ENCODE measurements around the gene ARHGAP15. TPM values are rescaled to one million over a fixed set of nuclear protein-coding genes. Genes with fewer than 3 reads are reported as not detected.

ARHGAP15 gene
- total and polyA plus RNA-seq, 2 experiments from 2014 or later: not detected

- no peaks in the 10 kb centered on the region for H4K20me1 ChIP-seq (ENCODE audit: insufficient read depth)
- WGBS, 2 experiments (ENCODE audit: low coverage in 1 of 2, low lambda C conversion rate in 2 of 2, missing lambda C conversion rate in 2 of 2): 38 to 39% methylated on average over 3 of the region's 3 CpGs
Measured at GRCh38 chr2:143152637-143153036, 23.4 kb downstream of the ARHGAP15 start.

GRCh38 chr2:143155661-143156060, 26.4 kb downstream of the ARHGAP15 start:
- H3F3A ChIP-seq (ENCODE audit: insufficient read depth): no peaks in the 10 kb centered on the region
- in situ Hi-C loops (cut with MboI): no loop called here
- H3K79me2 ChIP-seq (ENCODE audit: insufficient read depth): no peaks in the 10 kb centered on the region
- no peaks in the 10 kb centered on the region for H3K9me3 ChIP-seq (ENCODE audit: low read depth)
- no peak overlapping the region for H3K4me2 ChIP-seq (ENCODE audit: unreplicated experiment)
- H3K27me3 ChIP-seq (replicated peaks; ENCODE audit: insufficient read depth): 0 out of 2 replicates have a peak, but pooled peaks cover 5% of the 10 kb centered on the region
- H3K9me2 ChIP-seq (ENCODE audit: insufficient read depth): no peaks in the 10 kb centered on the region
- no peak overlapping the region for H2AFZ ChIP-seq
- H4K20me1 ChIP-seq (ENCODE audit: insufficient read depth): no peaks in the 10 kb centered on the region
- no peak overlapping the region for H3K9ac ChIP-seq
- TF ChIP-seq EZH2 (IDR thresholded peaks at IDR 0.05; ENCODE audit: insufficient read depth, poor library complexity, severe bottlenecking) (no peak), EZH2phosphoT487 (IDR thresholded peaks at IDR 0.05; ENCODE audit: insufficient read depth, low read depth) (no peak)
- H3K36me3 ChIP-seq (ENCODE audit: low read depth): no peaks in the 10 kb centered on the region
- DNase-seq: no peak
- H3K27ac ChIP-seq: no peak overlapping the region
- no peak overlapping the region for H3K4me3 ChIP-seq
- no peaks in the 10 kb centered on the region for H3K4me1 ChIP-seq (ENCODE audit: insufficient read depth)

More at GRCh38 chr2:143152637-143153036, 23.4 kb downstream of the ARHGAP15 start:
- no peaks in the 10 kb centered on the region for H3F3A ChIP-seq (ENCODE audit: insufficient read depth)
- H3K4me2 ChIP-seq (ENCODE audit: unreplicated experiment): no peak overlapping the region
- no peaks in the 10 kb centered on the region for H3K9me2 ChIP-seq (ENCODE audit: insufficient read depth)
- no peak overlapping the region for H3K9ac ChIP-seq
- DNase-seq: no peak
- H3K27ac ChIP-seq: no peak overlapping the region
- no peak for TF ChIP-seq EZH2phosphoT487 (IDR thresholded peaks at IDR 0.05; ENCODE audit: insufficient read depth, low read depth)
- no peak for TF ChIP-seq EZH2 (IDR thresholded peaks at IDR 0.05; ENCODE audit: insufficient read depth, poor library complexity, severe bottlenecking)
- no peaks in the 10 kb centered on the region for H3K4me1 ChIP-seq (ENCODE audit: insufficient read depth)
- in situ Hi-C loops (cut with MboI): no loop called here
- H3K36me3 ChIP-seq (ENCODE audit: low read depth): no peaks in the 10 kb centered on the region
- H3K9me3 ChIP-seq (ENCODE audit: low read depth): no peaks in the 10 kb centered on the region
- no peaks in the 10 kb centered on the region; the same call in 1 of the 2 replicates for H3K27me3 ChIP-seq (replicated peaks; ENCODE audit: insufficient read depth)
- no peak overlapping the region for H3K4me3 ChIP-seq
- H2AFZ ChIP-seq: no peak overlapping the region
- H3K79me2 ChIP-seq (ENCODE audit: insufficient read depth): no peaks in the 10 kb centered on the region

GRCh38 chr2:143157001-143157400, 27.8 kb downstream of the ARHGAP15 start:
- Histone ChIP-seq H4K20me1 (ENCODE audit: insufficient read depth) (no peaks in the 10 kb centered on the region), H2AFZ (no peak overlapping the region), H3F3A (ENCODE audit: insufficient read depth) (no peaks in the 10 kb centered on the region), H3K4me1 (ENCODE audit: insufficient read depth) (no peaks in the 10 kb centered on the region), H3K9ac (no peak overlapping the region), H3K36me3 (ENCODE audit: low read depth) (no peaks in the 10 kb centered on the region), H3K79me2 (ENCODE audit: insufficient read depth) (no peaks in the 10 kb centered on the region), H3K9me3 (ENCODE audit: low read depth) (no peaks in the 10 kb centered on the region), H3K9me2 (ENCODE audit: insufficient read depth) (no peaks in the 10 kb centered on the region), H3K4me3 (no peak overlapping the region), H3K27me3 (replicated peaks; ENCODE audit: insufficient read depth) (peaks cover 12% of the 10 kb centered on the region), H3K27ac (no peak overlapping the region), H3K4me2 (ENCODE audit: unreplicated experiment) (no peak overlapping the region)
- WGBS, 2 experiments (ENCODE audit: low coverage in 1 of 2, low lambda C conversion rate in 2 of 2, missing lambda C conversion rate in 2 of 2): 48 to 52% methylated on average over 1 of the region's 1 CpG
- TF ChIP-seq EZH2 (IDR thresholded peaks at IDR 0.05; ENCODE audit: insufficient read depth, poor library complexity, severe bottlenecking): no peak
- TF ChIP-seq EZH2phosphoT487 (IDR thresholded peaks at IDR 0.05; ENCODE audit: insufficient read depth, low read depth): no peak
- in situ Hi-C loops (cut with MboI): no loop called here
- no peak for DNase-seq

- TF ChIP-seq EZH2 (IDR thresholded peaks at IDR 0.05; ENCODE audit: insufficient read depth, poor library complexity, severe bottlenecking): no peak
- no peak for TF ChIP-seq EZH2phosphoT487 (IDR thresholded peaks at IDR 0.05; ENCODE audit: insufficient read depth, low read depth)
- WGBS, 2 experiments (ENCODE audit: low coverage in 1 of 2, low lambda C conversion rate in 2 of 2, missing lambda C conversion rate in 2 of 2): 59 to 61% methylated on average over 3 of the region's 3 CpGs
- Histone ChIP-seq H3K4me2 (ENCODE audit: unreplicated experiment) (no peak overlapping the region), H3K4me3 (no peak overlapping the region), H3F3A (ENCODE audit: insufficient read depth) (no peaks in the 10 kb centered on the region), H3K27ac (no peak overlapping the region), H4K20me1 (ENCODE audit: insufficient read depth) (no peaks in the 10 kb centered on the region), H3K27me3 (replicated peaks; ENCODE audit: insufficient read depth) (peaks cover 14% of the 10 kb centered on the region), H3K9me2 (ENCODE audit: insufficient read depth) (no peaks in the 10 kb centered on the region), H3K9ac (no peak overlapping the region), H3K9me3 (ENCODE audit: low read depth) (no peaks in the 10 kb centered on the region), H3K79me2 (ENCODE audit: insufficient read depth) (no peaks in the 10 kb centered on the region), H2AFZ (no peak overlapping the region), H3K36me3 (ENCODE audit: low read depth) (no peaks in the 10 kb centered on the region), H3K4me1 (ENCODE audit: insufficient read depth) (no peaks in the 10 kb centered on the region)
- in situ Hi-C loops (cut with MboI): no loop called here
- DNase-seq: no peak
Measured at GRCh38 chr2:143157418-143157817, 28.2 kb downstream of the ARHGAP15 start.

- H3K36me3 ChIP-seq (ENCODE audit: low read depth): no peaks in the 10 kb centered on the region
- H3K79me2 ChIP-seq (ENCODE audit: insufficient read depth): no peaks in the 10 kb centered on the region
- no peak overlapping the region for H3K4me2 ChIP-seq (ENCODE audit: unreplicated experiment)
- no peak overlapping the region for H3K9ac ChIP-seq
- no peaks in the 10 kb centered on the region for H3F3A ChIP-seq (ENCODE audit: insufficient read depth)
- TF ChIP-seq EZH2 (IDR thresholded peaks at IDR 0.05; ENCODE audit: insufficient read depth, poor library complexity, severe bottlenecking) (no peak), EZH2phosphoT487 (IDR thresholded peaks at IDR 0.05; ENCODE audit: insufficient read depth, low read depth) (no peak)
- in situ Hi-C loops (cut with MboI): no loop called here
- 44 to 47% methylated on average over 3 of the region's 3 CpGs for WGBS, 2 experiments (ENCODE audit: low coverage in 1 of 2, low lambda C conversion rate in 2 of 2, missing lambda C conversion rate in 2 of 2)
- H3K9me2 ChIP-seq (ENCODE audit: insufficient read depth): no peaks in the 10 kb centered on the region
- peaks cover 14% of the 10 kb centered on the region for H3K27me3 ChIP-seq (replicated peaks; ENCODE audit: insufficient read depth)
- no peak overlapping the region for H3K27ac ChIP-seq
- H3K4me1 ChIP-seq (ENCODE audit: insufficient read depth): no peaks in the 10 kb centered on the region
- no peak overlapping the region for H2AFZ ChIP-seq
- no peaks in the 10 kb centered on the region for H3K9me3 ChIP-seq (ENCODE audit: low read depth)
- no peak overlapping the region for H3K4me3 ChIP-seq
- no peak for DNase-seq
- no peaks in the 10 kb centered on the region for H4K20me1 ChIP-seq (ENCODE audit: insufficient read depth)
Measured at GRCh38 chr2:143158098-143158497, 28.9 kb downstream of the ARHGAP15 start.
